Epithelial cell of prostate (primary cell): ENCODE results near the gene TBX4.
"Not testable (repeated sequence)": the region's sequence is repeated elsewhere in the genome, so short reads cannot be mapped to it uniquely, and the experiment has no call there.

Experiments used
- DNase-seq: peaks from one replicate; pipeline ENCODE4 v3.0.0-alpha.2; 2011; ENCODE audit warnings: low read depth, low spot score
- H3K27ac ChIP-seq: fragments of 450-650 bp; 2 replicates; pipeline ENCODE4 v1.5.1; 2017; ENCODE audit warnings: mild to moderate bottlenecking

The TBX4 gene

DNA sequence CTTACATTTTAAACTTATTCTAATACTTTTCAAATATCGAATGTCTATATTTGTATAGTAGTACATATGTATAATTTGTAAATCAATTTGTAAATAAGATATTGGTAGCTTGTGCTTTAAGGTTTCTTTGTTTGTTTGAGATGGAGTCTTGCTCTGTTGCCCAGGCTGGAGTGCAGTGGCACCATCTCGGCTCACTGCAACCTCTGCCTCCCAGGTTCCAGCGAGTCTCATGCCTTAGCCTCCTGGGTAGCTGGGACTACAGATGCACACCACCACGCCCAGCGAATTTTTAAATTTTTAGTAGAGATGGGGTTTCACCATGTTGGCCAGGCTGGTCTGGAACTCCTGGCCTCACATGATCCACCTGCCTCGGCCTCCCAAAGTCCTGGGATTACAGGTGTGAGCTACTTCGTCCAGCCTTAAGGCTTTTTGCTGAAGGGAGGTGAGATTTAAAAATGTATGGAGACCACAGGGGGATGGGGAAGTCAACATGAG is 41.7 kb downstream of the TBX4 start:
- DNase-seq, H3K27ac ChIP-seq: not testable (repeated sequence)

DNA sequence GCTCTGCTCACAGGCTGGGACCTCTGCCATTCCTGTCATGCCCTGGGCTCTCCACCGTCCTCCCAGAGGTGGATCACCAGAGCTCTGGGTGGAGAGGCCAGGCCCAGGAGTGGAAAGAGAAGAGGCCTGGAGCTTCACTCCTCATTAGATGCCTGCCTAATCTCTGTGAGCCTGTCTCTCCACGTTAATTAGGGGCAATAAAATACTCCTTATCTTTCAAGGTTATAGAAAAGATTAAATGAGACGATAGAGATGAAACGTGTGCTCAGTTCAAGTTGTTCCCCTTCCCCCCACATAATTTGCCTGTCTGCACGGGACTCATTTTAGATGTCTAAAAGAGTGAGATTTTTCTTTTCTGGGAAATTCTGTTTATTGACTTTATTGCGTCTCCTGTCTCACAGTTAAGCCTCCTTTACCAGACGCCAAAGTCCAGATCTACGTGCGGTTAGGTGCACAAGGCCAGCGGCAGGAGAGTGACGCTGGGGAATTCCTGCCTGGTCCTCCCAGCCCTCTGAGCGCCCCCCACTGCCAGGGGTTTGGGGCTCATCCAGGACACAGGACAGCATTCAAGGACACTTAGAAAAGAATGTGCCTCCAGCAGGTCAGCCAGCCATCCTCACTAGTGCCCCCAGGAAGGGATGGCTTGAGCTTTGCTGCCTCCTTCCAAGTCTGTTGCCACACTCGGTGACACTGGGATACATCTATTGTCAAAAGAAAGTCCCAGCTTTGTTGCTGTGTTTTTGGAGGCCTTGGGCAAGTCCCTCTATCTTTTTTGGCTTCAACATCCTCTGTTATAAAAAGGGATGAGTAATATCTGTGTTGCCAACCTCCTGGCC is 42.3 kb downstream of the TBX4 start:
- no peak overlapping the region for H3K27ac ChIP-seq
- no peak for DNase-seq

DNA sequence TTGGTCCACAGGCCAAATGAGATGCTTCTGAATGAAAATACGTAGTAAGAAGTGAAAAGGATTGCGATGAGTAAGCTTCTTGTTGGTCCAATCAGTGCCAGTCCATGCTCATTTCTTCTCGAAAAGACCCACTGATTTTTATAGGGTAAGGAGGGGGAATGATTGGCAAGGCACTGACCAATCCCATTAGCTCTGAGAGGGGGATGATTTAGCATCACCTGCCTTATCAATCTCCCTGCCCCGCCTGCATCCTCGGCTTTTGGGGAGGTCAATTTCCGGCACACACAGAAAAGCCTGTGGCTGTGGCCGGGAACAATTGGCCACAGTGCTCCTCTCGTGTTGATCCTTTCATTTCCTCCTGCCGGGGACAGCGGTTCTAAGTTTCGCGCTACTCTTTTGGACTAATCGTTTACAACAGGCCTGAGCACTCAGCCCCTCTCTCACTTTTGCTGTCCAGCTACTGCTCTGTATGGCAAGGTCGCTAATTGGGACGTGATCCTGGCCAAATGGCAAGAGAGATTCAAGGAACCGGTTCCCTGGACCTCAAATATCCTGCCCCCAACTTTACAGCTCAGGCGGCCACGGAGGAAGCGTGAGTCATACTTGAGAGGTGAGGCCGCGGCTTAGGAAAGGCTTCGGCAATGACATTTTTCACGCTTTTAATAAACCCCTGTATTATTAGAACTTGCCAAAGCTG is 43.1 kb downstream of the TBX4 start:
- no peak for DNase-seq
- no peak overlapping the region for H3K27ac ChIP-seq

DNA sequence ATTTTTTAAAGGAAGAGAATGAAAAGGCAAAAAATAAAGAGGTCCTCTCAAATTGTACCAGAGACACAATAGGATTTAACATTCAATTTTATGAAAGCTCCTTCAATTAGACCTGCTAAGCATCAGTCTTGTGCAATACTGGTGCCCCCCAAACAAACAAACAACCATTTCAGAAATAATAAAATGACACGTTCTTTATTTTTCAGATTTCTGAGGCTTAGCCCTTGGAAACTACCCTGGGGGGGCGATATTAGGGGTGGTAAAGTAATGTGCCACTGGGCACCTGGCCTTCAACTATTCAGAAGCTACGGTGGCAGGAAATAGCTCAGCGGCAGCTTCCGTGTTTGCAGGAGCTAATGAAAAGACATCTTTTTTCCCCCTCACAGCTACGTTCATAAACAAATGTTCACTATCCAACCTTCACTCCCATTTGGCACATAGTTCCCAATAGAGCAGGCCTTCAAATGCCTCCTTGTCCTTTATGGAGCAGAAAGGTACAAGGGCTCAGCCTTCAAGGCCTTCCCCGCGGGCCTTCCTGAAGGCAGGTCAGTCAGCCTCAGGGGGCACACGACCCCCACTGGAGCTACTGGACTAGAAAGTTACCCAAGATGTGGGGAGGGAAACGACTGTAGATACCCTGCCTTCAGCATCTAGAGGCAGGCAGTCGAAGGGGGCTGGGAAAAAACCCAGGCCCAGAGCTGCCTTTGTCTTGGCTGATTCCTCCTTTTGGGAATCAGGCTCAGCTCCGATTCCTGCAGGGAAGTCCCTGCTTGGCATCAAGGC is 44.1 kb downstream of the TBX4 start:
- no peak overlapping the region for H3K27ac ChIP-seq
- DNase-seq: no peak

DNA sequence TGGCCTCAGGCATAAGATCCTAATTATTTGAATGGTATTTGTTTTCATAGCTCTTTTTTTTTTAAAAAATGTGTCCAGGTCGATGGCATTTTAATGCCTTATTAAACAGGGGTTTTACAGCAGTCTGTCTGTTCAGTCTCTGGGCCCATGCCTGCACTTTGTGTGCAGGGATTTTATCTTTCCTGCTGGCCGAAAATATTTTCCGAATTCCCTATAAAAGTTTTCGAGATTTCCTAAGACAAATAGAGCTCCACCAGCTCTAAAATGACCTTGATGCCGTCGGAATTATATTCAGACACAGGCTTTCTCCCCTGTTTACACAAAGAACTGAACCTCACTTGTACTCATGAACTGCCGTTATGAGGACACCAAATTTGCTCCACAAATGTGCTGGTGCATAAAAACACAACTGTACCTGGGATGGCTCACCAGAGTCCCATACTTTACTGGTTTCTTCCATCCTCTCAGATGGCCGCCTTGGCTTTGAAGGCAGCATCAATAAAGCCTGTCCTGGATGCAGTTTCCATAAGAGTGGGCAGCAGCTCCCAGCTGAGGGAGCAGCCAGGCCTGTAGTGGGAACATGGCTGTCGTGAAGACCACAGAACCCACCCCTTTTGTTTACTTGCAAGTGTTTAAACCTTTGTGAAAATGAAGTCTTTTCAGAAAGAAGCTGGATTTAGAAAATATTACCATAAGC is 44.9 kb downstream of the TBX4 start:
- DNase-seq: no peak

DNA sequence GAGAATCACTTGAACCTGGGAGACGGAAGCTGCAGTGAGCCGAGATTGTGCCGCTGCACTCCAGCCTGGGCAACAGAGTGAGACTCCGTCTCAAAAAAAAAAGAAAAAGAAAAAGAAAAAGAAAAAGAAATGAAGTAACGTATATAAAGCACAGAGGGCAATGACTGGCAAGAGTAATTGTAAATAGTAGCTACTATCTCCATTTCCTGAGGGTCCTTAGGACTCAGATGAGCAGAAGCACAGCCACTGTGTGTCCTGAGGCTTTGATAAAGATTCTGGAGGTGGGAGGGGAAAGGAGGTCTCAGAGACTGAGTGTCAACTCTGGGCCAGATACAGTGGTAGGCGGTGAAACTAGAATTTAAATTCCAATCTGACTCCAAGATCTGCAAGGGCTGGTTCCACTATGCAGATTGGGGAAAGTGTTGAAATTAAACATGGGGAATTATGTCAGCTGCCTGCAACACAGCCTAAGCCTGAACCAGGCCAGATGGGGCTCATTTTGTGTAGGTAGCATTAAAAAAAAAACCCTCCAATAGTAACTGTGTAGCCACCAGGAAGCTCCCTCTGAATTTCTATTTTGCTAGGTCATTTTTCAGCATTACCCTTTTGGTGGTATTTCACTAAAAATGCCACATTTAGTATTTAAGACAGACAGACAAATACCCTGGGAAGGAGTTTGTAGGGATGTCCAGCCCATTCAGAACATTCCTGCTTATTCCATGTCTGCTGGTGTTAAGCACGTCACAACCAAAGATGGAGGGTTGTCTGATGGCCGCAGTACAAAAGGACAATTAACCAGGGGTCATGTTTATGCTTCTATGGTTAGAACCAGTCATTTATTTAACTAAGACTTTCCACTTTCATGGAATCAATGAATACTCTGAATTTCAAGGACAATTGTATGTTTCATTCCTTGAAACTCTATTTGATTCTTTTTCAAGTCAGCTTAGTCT is 46.1 kb downstream of the TBX4 start:
- no peak for DNase-seq

More for the DNA sequence above, 44.9 kb downstream of the TBX4 start:
- H3K27ac ChIP-seq: no peak overlapping the region

DNA sequence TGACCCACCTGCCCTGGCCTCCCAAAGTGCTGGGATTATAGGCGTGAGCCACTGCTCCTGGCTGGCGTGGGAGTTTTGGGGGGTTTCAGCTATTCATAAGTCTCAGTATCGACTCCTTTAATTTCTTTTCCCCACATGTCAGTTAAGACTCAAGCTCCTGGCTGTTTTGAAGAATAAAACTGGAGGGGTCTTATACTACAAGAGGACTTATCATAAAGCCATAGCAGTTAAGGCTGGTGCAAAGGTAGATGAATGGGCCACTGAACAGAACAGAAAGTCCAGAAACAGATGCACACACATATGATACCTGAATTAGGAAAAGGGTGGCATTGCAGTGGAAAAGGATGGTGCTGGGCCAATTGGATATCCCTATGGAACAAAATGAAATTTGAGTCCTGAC is 47.4 kb downstream of the TBX4 start:
- no peak for DNase-seq
- H3K27ac ChIP-seq: no peak overlapping the region

More for the DNA sequence above, 46.1 kb downstream of the TBX4 start:
- no peak overlapping the region for H3K27ac ChIP-seq

DNA sequence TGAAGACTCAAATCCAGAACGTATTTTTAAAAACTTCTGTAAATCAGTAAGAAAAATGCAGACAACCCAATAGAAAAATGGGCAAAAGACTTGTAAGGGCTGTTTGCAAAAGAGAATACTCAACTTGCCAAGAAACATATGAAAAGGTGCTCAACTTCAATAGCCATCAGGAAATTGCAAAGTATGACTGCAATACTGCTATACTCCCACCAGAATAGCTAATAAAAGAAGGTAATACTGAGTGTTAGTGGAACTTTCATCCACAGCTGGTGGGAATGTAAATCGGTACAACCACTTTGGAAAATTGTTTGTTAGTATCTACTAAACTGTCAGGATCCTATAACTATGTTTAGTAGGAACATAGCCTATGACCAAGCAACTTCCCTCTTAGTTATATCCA is 48.1 kb downstream of the TBX4 start:
- no peak overlapping the region for H3K27ac ChIP-seq
- no peak for DNase-seq

DNA sequence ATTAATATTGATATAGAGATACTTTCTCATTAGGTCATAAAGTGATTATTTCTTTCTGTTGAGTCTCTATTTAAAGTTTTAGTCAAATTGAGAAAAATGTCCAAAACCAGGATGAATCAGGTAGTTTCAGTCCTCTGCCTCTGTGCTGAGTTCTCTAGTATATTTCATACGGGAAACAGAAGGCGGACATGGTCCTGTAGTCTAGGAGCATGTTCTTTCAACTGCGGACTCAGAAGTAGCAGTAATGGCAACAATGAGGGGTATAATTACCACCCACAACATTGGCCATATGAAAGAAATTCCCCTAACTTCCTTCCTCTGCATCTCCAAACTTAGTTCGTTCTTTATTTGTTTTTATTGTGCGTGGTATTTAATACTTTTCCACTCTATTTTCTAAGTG is 50.1 kb downstream of the TBX4 start:
- DNase-seq: no peak
- H3K27ac ChIP-seq: no peak overlapping the region

DNA sequence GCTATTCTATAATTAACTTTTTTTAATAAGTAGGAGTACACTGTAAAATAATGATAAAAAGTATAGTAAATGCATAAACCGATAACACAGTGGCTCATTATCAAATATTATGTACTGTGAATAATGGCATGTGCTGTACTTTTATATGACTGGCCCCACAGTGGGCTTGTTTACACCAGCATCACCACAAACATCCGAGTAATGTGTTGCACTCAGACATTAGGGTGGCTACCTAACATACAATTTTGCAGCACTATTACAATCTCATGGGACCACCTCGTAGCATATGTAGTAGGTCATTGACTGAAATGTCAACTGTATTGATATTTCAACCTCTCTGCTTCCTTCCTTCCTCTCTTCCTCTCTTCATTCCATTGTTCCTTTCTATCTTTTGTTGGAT is 51.7 kb downstream of the TBX4 start:
- DNase-seq: no peak

DNA sequence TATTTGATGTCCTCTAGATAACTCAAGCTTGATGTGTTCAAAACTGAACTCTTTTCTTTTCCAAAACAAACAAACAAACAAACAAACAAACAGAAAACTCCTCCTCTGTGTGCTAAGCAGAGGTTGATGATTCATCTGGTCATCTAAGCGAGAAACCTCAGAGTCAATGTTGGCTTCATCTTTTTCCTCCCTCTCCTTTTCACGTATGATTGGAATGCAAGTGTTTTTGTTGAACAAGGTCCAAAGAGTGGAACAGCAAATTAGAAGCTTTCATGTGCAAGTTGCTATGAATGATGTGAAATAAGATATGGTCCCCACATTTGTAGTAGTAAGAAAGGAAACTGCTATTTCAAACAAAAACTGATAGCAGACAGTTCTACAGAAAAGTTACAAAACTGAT is 52.5 kb downstream of the TBX4 start:
- no peak overlapping the region for H3K27ac ChIP-seq
- no peak for DNase-seq

More for the DNA sequence above, 51.7 kb downstream of the TBX4 start:
- no peak overlapping the region for H3K27ac ChIP-seq

DNA sequence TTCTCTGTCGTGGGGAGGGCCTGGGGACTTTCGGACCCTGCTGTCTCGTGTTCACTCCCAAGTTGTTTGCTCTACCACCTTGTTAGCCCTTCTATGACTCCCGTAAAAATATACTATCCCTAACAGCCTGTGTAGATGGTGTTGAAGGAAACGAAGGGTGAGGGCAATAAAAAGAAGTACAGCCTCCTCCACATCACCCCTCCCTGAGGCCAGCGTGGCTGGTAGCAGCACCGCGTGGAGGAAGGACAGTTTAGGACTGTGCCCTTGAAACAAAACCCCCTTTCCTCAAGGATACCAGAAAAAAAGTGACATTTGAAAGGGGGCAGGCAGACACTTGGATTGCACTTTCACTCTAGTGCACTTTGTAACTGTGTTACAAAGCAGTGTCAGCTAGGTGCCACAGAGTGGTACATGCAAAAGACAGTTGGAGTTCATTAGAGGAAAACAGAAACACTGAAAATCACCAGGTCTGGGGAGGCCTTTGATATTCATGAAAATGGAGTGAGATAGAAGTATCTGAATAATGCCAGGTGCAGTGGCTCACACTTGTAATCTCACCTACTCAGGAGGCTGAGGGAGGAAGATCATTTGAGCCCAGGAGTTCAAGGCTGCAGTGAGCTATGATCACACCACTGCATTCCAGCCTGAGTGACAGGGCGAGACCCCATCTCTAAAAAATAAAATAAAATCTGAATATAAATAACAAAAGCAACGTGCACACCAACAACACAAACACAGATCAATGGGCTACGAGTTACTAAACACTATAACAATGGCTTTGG is 53.8 kb downstream of the TBX4 start:
- H3K27ac ChIP-seq: no peak overlapping the region
- DNase-seq: no peak

DNA sequence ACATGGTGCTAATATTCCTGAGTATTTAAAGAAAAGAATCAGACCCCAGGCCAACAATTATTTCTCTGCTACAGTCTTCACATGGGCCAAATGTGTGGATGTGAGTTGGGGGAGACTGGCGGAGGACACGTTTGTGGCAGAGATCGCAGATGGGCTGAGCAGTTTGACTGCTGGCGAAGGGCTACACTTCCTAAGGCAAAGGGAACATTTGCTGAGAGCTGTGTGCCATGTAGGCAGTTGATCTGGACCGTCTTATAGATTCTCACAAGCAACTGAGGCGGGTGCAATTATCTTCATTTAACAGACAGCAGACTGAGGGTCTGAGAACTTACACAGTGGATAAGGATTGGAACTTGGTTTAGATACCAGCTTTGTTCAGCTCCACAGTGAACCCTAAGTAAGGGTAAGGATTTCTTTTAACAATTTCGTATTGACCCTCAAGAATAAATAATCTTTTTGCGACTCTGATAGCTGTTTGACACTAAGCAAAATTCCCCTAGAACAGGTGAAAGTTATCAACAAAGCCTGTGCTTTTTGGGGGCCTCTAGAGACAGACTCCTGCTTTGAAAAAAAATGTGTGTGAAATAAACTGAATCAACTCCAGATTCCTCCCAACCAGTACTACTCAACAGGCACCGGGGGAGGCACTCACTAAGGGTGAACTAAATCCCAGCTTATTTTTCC is 55.3 kb downstream of the TBX4 start:
- H3K27ac ChIP-seq: no peak overlapping the region
- DNase-seq: no peak

DNA sequence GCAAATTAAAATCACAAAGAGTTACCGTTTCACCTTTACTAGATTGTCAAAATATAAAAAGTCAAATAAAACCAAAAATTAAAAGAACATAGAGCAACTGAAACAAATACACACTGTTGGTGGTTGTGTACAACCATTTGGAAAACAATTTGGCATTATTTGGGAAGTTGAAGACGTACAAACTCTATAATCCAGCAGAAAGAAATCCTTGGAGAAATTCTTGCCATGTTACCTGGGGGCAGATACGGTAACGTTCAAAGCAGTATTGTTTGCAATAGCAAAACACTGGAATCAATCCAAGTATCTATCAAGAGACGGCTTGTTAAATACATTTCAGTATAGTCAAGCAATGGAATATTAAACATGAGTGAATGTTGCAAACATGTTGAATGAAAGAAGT is 56.7 kb downstream of the TBX4 start:
- no peak overlapping the region for H3K27ac ChIP-seq

DNA sequence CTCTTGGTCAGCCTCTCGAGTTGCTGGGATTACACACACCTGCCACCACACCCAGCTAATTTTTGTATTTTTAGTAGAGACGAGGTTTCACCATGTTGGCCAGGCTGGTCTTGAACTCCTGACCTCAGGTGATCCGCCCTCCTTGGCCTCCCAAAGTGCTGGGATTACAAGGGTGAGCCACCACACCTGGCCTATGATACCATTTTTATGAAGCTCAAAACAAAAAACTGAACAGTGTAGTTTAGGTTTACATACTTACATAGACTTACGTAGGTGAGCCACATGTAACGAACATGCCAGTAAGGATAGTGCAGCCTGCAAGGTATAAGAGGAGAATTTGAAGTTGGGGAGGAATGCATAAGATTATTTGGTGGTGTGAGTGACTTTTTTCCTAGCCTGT is 57.2 kb downstream of the TBX4 start:
- not testable (repeated sequence) for DNase-seq, H3K27ac ChIP-seq

More for the DNA sequence above, 56.7 kb downstream of the TBX4 start:
- DNase-seq: no peak

DNA sequence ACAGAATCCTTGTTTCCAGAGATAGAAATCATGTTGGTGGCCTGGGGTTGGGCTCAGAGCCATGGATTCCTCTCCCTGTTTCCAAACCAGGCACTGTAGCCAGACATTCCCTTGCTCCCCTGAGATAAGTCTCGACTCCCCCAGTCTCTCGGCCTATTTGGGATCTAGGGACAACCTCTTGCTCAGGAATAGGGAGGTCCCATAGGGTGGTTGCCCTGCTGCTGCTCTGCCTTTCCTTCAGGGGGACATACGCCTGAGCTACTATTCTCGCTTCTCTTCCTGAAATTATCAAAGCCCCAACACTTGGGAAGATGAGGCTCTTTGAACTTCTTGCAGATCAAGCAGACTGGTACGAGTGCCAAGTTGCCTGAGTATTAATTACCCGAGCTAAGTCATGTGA is 58.0 kb downstream of the TBX4 start:
- no peak overlapping the region for H3K27ac ChIP-seq
- no peak for DNase-seq

DNA sequence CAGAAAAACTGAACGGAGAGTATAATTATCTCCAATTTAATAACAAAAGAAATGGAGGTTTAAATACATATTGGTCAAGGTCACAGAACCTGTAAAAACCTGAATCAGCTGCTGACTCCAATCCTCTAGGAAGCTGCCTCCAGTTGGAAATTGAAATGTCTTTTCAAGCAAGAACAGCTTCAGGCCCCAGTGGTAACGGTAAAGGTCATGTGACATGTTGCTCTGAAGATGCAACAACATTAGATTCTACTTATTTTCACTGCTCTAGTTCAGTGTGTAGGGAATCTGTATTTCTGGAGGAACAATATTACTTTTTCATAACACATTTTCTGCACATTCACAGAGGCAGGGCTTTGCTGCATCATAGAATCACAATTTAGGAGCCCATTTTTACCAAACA is 58.8 kb downstream of the TBX4 start:
- no peak for DNase-seq
- H3K27ac ChIP-seq: no peak overlapping the region
